Measurements from ENCODE around the gene SLC22A12.
"Not testable (repeated sequence)": the region's sequence is repeated elsewhere in the genome, so short reads cannot be mapped to it uniquely, and the experiment has no call there.

SLC22A12 gene

GRCh38 chr11:64592656-64593055, 1.6 kb downstream of the SLC22A12 start:
- no peak for DNase-seq (ENCODE audit: low read depth)
- no peak overlapping the region for H3K4me3 ChIP-seq (ENCODE audit: control insufficient read depth, low read depth, low read length)

GRCh38 chr11:64593156-64594105, 2.4 kb downstream of the SLC22A12 start:
- TF ChIP-seq CTCF (IDR thresholded peaks at IDR 0.05; ENCODE audit: control insufficient read depth, insufficient read depth, low read depth, low read length, missing control alignments) = no peak
- no peak overlapping the region for H3K4me3 ChIP-seq (ENCODE audit: control insufficient read depth, low read depth, low read length)
- no peak for DNase-seq (ENCODE audit: low read depth)

More at GRCh38 chr11:64592656-64593055, 1.6 kb downstream of the SLC22A12 start:
- no peak for TF ChIP-seq CTCF (IDR thresholded peaks at IDR 0.05; ENCODE audit: control insufficient read depth, insufficient read depth, low read depth, low read length, missing control alignments)

GRCh38 chr11:64594159-64594939, 3.3 kb downstream of the SLC22A12 start:
- H3K4me3 ChIP-seq (ENCODE audit: control insufficient read depth, low read depth, low read length) = no peak overlapping the region
- no peak for TF ChIP-seq CTCF (IDR thresholded peaks at IDR 0.05; ENCODE audit: control insufficient read depth, insufficient read depth, low read depth, low read length, missing control alignments)
- DNase-seq (ENCODE audit: low read depth) = no peak

- not testable (repeated sequence) for DNase-seq (ENCODE audit: low read depth); H3K4me3 ChIP-seq (ENCODE audit: control insufficient read depth, low read depth, low read length)
These were observed 4.9 kb downstream of the SLC22A12 start for GRCh38 chr11:64595922-64596321.

GRCh38 chr11:64597671-64598101, 6.7 kb downstream of the SLC22A12 start:
- DNase-seq (ENCODE audit: low read depth) = no peak
- no peak overlapping the region for H3K4me3 ChIP-seq (ENCODE audit: control insufficient read depth, low read depth, low read length)
- TF ChIP-seq CTCF (IDR thresholded peaks at IDR 0.05; ENCODE audit: control insufficient read depth, insufficient read depth, low read depth, low read length, missing control alignments) = no peak

- no peak overlapping the region for H3K4me3 ChIP-seq (ENCODE audit: control insufficient read depth, low read depth, low read length)
- no peak for TF ChIP-seq CTCF (IDR thresholded peaks at IDR 0.05; ENCODE audit: control insufficient read depth, insufficient read depth, low read depth, low read length, missing control alignments)
- DNase-seq (ENCODE audit: low read depth) = no peak
These were observed 7.2 kb downstream of the SLC22A12 start for GRCh38 chr11:64598106-64598796.

All from AG09309 (cell line).